ENCODE results near the gene LTBP1.

DNA sequence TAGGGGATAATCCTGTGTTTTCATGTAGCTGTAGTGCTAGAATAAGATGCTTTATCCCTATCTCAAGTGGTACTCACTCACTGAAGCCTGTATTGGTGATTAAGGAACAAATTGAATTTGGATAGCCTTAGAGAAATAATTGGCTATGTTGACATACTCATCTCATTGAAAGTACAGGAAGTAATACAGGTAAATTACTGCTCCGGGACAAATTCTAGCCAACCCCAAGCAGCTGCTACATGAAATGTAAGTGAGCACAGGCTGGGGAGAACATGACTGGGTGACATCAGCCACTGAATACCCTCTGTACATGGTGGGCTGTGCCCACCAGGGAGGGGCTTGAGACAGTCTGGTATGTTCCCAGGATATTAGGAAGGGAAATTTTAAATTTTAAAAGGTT lies 341.3 kb downstream of the LTBP1 start:
- TF ChIP-seq EZH2 (IDR thresholded peaks at IDR 0.05; ENCODE audit: insufficient read depth, poor library complexity, severe bottlenecking), result no peak
- TF ChIP-seq EZH2phosphoT487 (IDR thresholded peaks at IDR 0.05; ENCODE audit: insufficient read depth, low read depth), result no peak
